Measurements from ENCODE around the gene CCNH.

CCNH gene

GRCh38 chr5:87394411-87395165, 18.1 kb downstream of the CCNH start:
- no peak overlapping the region for H3K4me3 ChIP-seq (ENCODE audit: low read length)
- DNase-seq (ENCODE audit: low read depth): no peak
- no peak for TF ChIP-seq CTCF (conservative IDR thresholded peaks at IDR 0.05; ENCODE audit: low read depth, low read length)

- H3K4me3 ChIP-seq (ENCODE audit: low read length): no peak overlapping the region
- no peak for TF ChIP-seq CTCF (conservative IDR thresholded peaks at IDR 0.05; ENCODE audit: low read depth, low read length)
- peak; percentile 93 for DNase-seq (ENCODE audit: low read depth)
Observed at GRCh38 chr5:87393331-87393730, 19.4 kb downstream of the CCNH start.

GRCh38 chr5:87392801-87393200, 19.9 kb downstream of the CCNH start:
- DNase-seq (ENCODE audit: low read depth): no peak
- TF ChIP-seq CTCF (conservative IDR thresholded peaks at IDR 0.05; ENCODE audit: low read depth, low read length): no peak
- no peak overlapping the region for H3K4me3 ChIP-seq (ENCODE audit: low read length)

- no peak for DNase-seq (ENCODE audit: low read depth)
- no peak for TF ChIP-seq CTCF (conservative IDR thresholded peaks at IDR 0.05; ENCODE audit: low read depth, low read length)
- H3K4me3 ChIP-seq (ENCODE audit: low read length): no peak overlapping the region
Observed at GRCh38 chr5:87392170-87392569, 20.6 kb downstream of the CCNH start.

- no peak for DNase-seq (ENCODE audit: low read depth)
- TF ChIP-seq CTCF (conservative IDR thresholded peaks at IDR 0.05; ENCODE audit: low read depth, low read length): no peak
- no peak overlapping the region for H3K4me3 ChIP-seq (ENCODE audit: low read length)
Observed at GRCh38 chr5:87390576-87391199, 22.0 kb downstream of the CCNH start.

GRCh38 chr5:87390075-87390474, 22.7 kb downstream of the CCNH start:
- no peak for DNase-seq (ENCODE audit: low read depth)
- TF ChIP-seq CTCF (conservative IDR thresholded peaks at IDR 0.05; ENCODE audit: low read depth, low read length): no peak
- no peak overlapping the region for H3K4me3 ChIP-seq (ENCODE audit: low read length)
